H9 (cell line): ENCODE data around the gene TRIM17. TPM values are rescaled to one million over a fixed set of nuclear protein-coding genes. Genes with fewer than 3 reads are reported as not detected.
A peak's percentile ranks its signal among the peaks of the same experiment; 100 is the strongest.

Experiments
- DNase-seq: peaks from one replicate; pipeline ENCODE4 v3.0.0-alpha.2; 2017
- H2AFZ ChIP-seq: one replicate; pipeline ENCODE4 v1.6.1; 2013; ENCODE audit warnings: mild to moderate bottlenecking, low read length, control low read depth, moderate library complexity
- H2AK5ac ChIP-seq: 2 replicates; pipeline ENCODE4 v1.6.1; 2013; ENCODE audit warnings: low read length, control low read depth, mixed read lengths; ENCODE audit not compliant: insufficient read length
- H2BK120ac ChIP-seq: one replicate; pipeline ENCODE4 v1.6.1; 2013; ENCODE audit warnings: low read depth, mild to moderate bottlenecking, low read length, control low read depth, inconsistent platforms; ENCODE audit not compliant: poor library complexity, severe bottlenecking
- H2BK12ac ChIP-seq: 2 replicates; pipeline ENCODE4 v1.6.1; 2013; ENCODE audit warnings: low read length, control low read depth, mixed read lengths, low read depth; ENCODE audit not compliant: insufficient read length
- H2BK15ac ChIP-seq: 2 replicates; pipeline ENCODE4 v1.6.1; 2013; ENCODE audit warnings: low read depth, low read length, control low read depth
- H2BK20ac ChIP-seq: one replicate; pipeline ENCODE4 v1.6.1; 2013; ENCODE audit warnings: low read depth, mild to moderate bottlenecking, low read length, control low read depth, inconsistent platforms; ENCODE audit not compliant: poor library complexity, severe bottlenecking
- H2BK5ac ChIP-seq: 2 replicates; pipeline ENCODE4 v1.6.1; 2013; ENCODE audit warnings: low read length, control low read depth, mixed read lengths; ENCODE audit not compliant: insufficient read length
- H3K14ac ChIP-seq: 2 replicates; pipeline ENCODE4 v1.6.1; 2013; ENCODE audit warnings: low read length, control low read depth; ENCODE audit not compliant: insufficient read depth
- H3K18ac ChIP-seq: 2 replicates; pipeline ENCODE4 v1.6.1; 2013; ENCODE audit warnings: low read depth, mild to moderate bottlenecking, mixed read lengths, low read length, control low read depth; ENCODE audit not compliant: insufficient read length
- H3K23ac ChIP-seq: 2 replicates; pipeline ENCODE4 v1.6.1; 2013; ENCODE audit warnings: low read length, control low read depth, mixed read lengths, low read depth; ENCODE audit not compliant: insufficient read length
- H3K23me2 ChIP-seq: 2 replicates; pipeline ENCODE4 v1.6.1; 2013; ENCODE audit warnings: low read depth, mild to moderate bottlenecking, mixed read lengths, low read length, control low read depth; ENCODE audit not compliant: insufficient read length, poor library complexity, severe bottlenecking
- H3K27ac ChIP-seq: 2 replicates; pipeline ENCODE4 v1.5.1; 2013; ENCODE audit warnings: low read length, control low read depth, mixed read lengths, low read depth; ENCODE audit not compliant: insufficient read length
- H3K27me3 ChIP-seq: 2 replicates; pipeline ENCODE4 v1.6.1; 2013; ENCODE audit warnings: low read length, control low read depth, inconsistent platforms; ENCODE audit not compliant: insufficient read depth
- H3K4ac ChIP-seq: 2 replicates; pipeline ENCODE4 v1.6.1; 2013; ENCODE audit warnings: low read depth, mild to moderate bottlenecking, control low read depth, inconsistent platforms, low read length, moderate library complexity
- H3K4me1 ChIP-seq: 2 replicates; pipeline ENCODE4 v1.6.1; 2013; ENCODE audit warnings: low read length, control low read depth, inconsistent platforms; ENCODE audit not compliant: insufficient read depth
- H3K4me2 ChIP-seq: 2 replicates; pipeline ENCODE4 v1.6.1; 2013; ENCODE audit warnings: low read length, control low read depth, mixed read lengths; ENCODE audit not compliant: insufficient read length, insufficient read depth
- H3K56ac ChIP-seq: 2 replicates; pipeline ENCODE4 v1.6.1; 2013; ENCODE audit warnings: low read depth, mild to moderate bottlenecking, mixed read lengths, low read length, control low read depth; ENCODE audit not compliant: insufficient read length
- H3K79me1 ChIP-seq: 2 replicates; pipeline ENCODE4 v1.6.1; 2013; ENCODE audit warnings: low read depth, mild to moderate bottlenecking, moderate library complexity, low read length, control low read depth, inconsistent platforms; ENCODE audit not compliant: insufficient read depth, poor library complexity, severe bottlenecking
- H3K79me2 ChIP-seq: 2 replicates; pipeline ENCODE4 v1.6.1; 2013; ENCODE audit warnings: low read length, control low read depth, inconsistent platforms; ENCODE audit not compliant: insufficient read depth
- H3K9ac ChIP-seq: 2 replicates; pipeline ENCODE4 v1.6.1; 2013; ENCODE audit warnings: low read length, control low read depth, mixed read lengths; ENCODE audit not compliant: insufficient read length; ENCODE audit errors: extremely low read depth
- H3K9me3 ChIP-seq: one replicate; pipeline ENCODE4 v1.6.1; 2013; ENCODE audit warnings: low read depth, low read length, inconsistent platforms; ENCODE audit not compliant: control insufficient read depth
- H3T11ph ChIP-seq: one replicate; pipeline ENCODE4 v1.6.1; 2013; ENCODE audit warnings: mild to moderate bottlenecking, low read length, control low read depth, inconsistent platforms
- H4K20me1 ChIP-seq: one replicate; pipeline ENCODE4 v1.6.1; 2013; ENCODE audit not compliant: control insufficient read depth, insufficient read length, insufficient read depth
- H4K5ac ChIP-seq: 2 replicates; pipeline ENCODE4 v1.6.1; 2013; ENCODE audit warnings: low read depth, mild to moderate bottlenecking, mixed read lengths, low read length, control low read depth; ENCODE audit not compliant: insufficient read length
- H4K8ac ChIP-seq: replicated peaks from 2 replicates; pipeline ENCODE4 v1.6.1; 2013; ENCODE audit warnings: low read length, control low read depth, mixed read lengths, low read depth; ENCODE audit not compliant: insufficient read length
- H4K91ac ChIP-seq: 2 replicates; pipeline ENCODE4 v1.6.1; 2013; ENCODE audit warnings: low read depth, mild to moderate bottlenecking, moderate library complexity, mixed read lengths, low read length, control low read depth; ENCODE audit not compliant: insufficient read length
- H3K27ac Mint-ChIP-seq, 3 experiments: 2 replicates in 2 of 3; 3 replicates in 1 of 3; pipeline ENCODE4 v1.8.0; 2020 to 2021; ENCODE audit warnings: mixed read lengths in 3 of 3, mild to moderate bottlenecking in 1 of 3, moderate library complexity in 1 of 3
- H3K27me3 Mint-ChIP-seq: 2 replicates; pipeline ENCODE4 v1.8.0; 2021; ENCODE audit warnings: low read depth, mild to moderate bottlenecking, moderate library complexity, mixed read lengths
- H3K36me3 Mint-ChIP-seq, 3 experiments: 2 replicates in 2 of 3; 3 replicates in 1 of 3; pipeline ENCODE4 v1.8.0; 2020 to 2021; ENCODE audit warnings: low read depth in 3 of 3, mixed read lengths in 3 of 3; ENCODE audit not compliant: insufficient read depth in 1 of 3
- H3K4me1 Mint-ChIP-seq, 2 experiments: 2 replicates each; pipeline ENCODE4 v1.8.0; 2020; ENCODE audit warnings: mixed read lengths in 2 of 2
- H3K4me3 Mint-ChIP-seq, 2 experiments: 2 replicates in 1 of 2; 3 replicates in 1 of 2; pipeline ENCODE4 v1.8.0; 2020 to 2021; ENCODE audit warnings: mild to moderate bottlenecking in 2 of 2, mixed read lengths in 2 of 2, moderate library complexity in 1 of 2
- H3K9me3 Mint-ChIP-seq, 2 experiments: 2 replicates in 1 of 2; 3 replicates in 1 of 2; pipeline ENCODE4 v1.8.0; 2020; ENCODE audit warnings: mild to moderate bottlenecking in 2 of 2, mixed read lengths in 2 of 2, moderate library complexity in 1 of 2
- CTCF ChIP-seq: fragments of 200-600 bp; sonication (generic); conservative IDR thresholded peaks from 3 replicates; pipeline ENCODE4 v1.8.0; 2021; ENCODE audit warnings: antibody characterized with exemption, mild to moderate bottlenecking
- WGBS: extraction: QIAGEN DNeasy Blood & Tissue Kit; methylation state at CpG from one replicate; pipeline ENCODE4 v1.1.7; 2013; ENCODE audit warnings: missing lambda C conversion rate, low lambda C conversion rate, mixed read lengths; ENCODE audit not compliant: insufficient read length; ENCODE audit errors: extremely low coverage; 5-methylcytosine and 5-hydroxymethylcytosine counted together
- total RNA-seq: library from RNA; stranded (reverse); gene quantifications from 2 replicates; pipeline ENCODE4 v1.2.1, GENCODE V29; 2021

TRIM17 gene
- total RNA-seq, 1 experiment from 2014 or later: 2.8 TPM

- Mint-ChIP-seq H3K36me3 (peaks cover 13 to 29% (median 21%) of the 10 kb centered on the region in 3 experiments; a peak in 6 of 7 replicates), H3K4me3 (peak overlapping the region; percentile 92 to 99), H3K27me3 (peaks cover 4% of the 10 kb centered on the region), H3K27ac (peak overlapping the region in 1 of 3 experiments; percentile 72; a peak in 1 of 7 replicates), H3K4me1 (peaks cover 17 to 32% of the 10 kb centered on the region in 2 experiments), H3K9me3 (no peaks in the 10 kb centered on the region)
- Histone ChIP-seq H3K9me3 (no peaks in the 10 kb centered on the region), H4K91ac (no peak overlapping the region), H3T11ph (no peak overlapping the region), H3K23ac (no peak overlapping the region), H2AK5ac (no peak overlapping the region), H2AFZ (no peak overlapping the region), H2BK12ac (no peak overlapping the region), H3K79me1 (peaks cover 10% of the 10 kb centered on the region), H3K56ac (no peak overlapping the region), H2BK120ac (no peak overlapping the region), H3K23me2 (peaks cover 15% of the 10 kb centered on the region), H4K5ac (no peak overlapping the region), H3K27me3 (peaks cover 4% of the 10 kb centered on the region; the same call in 1 of the 2 replicates), H3K4me2 (peak overlapping the region; percentile 86), H3K18ac (no peak overlapping the region), H3K14ac (no peak overlapping the region), H3K4me1 (0 out of 2 replicates have a peak, but pooled peaks cover 5% of the 10 kb centered on the region), H4K20me1 (peaks cover 2% of the 10 kb centered on the region), H2BK20ac (no peak overlapping the region), H3K9ac (no peak overlapping the region), H3K4ac (no peak overlapping the region), H2BK15ac (no peak overlapping the region), H2BK5ac (no peak overlapping the region), H4K8ac (no peak overlapping the region), H3K79me2 (peaks cover 16% of the 10 kb centered on the region), H3K27ac (no peak overlapping the region)
- WGBS: no CpG with 5 or more reads among the region's 27 CpGs
- TF ChIP-seq CTCF: no peak
- DNase-seq: no peak
Observed at GRCh38 chr1:228408041-228408868, 8.4 kb downstream of the TRIM17 start.
